H1 (cell line): ENCODE results near the gene ATF7IP.

Experiments
- JUN ChIP-seq: IDR thresholded peaks from 2 replicates; pipeline ENCODE4 v1.6.1; 2011; ENCODE audit warnings: low read depth, mild to moderate bottlenecking, improper control_type of control experiment, low read length
- TEAD4 ChIP-seq: IDR thresholded peaks from 2 replicates; pipeline ENCODE4 v1.6.1; 2012; ENCODE audit warnings: low read depth, low read length, inconsistent platforms, mixed read lengths

DNA sequence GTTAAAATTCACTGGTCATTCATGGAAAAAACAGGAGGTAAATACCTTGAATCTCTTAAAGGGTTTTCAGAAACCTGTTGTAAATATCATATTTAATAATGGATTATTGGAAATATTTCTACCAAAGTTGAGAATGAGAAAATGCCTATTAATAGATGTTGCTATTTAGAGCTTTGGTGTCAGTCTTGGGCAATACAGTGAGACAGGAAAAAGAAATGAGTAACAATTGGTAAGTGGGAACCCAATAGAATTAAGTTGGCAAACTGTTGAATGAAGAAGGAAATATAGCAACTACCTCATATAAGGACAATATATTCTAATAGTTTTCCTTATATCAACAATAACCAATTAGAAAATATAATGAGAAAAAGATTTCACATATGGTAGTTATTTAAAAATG lies 78.0 kb downstream of the ATF7IP start:
- no peak for TF ChIP-seq TEAD4
- TF ChIP-seq JUN: no peak
